Right ventricle myocardium superior (tissue), 1 donor: ENCODE data around the gene FBXO3. TPM values are rescaled to one million over a fixed set of nuclear protein-coding genes. Genes with fewer than 3 reads are reported as not detected.
A peak's percentile ranks its signal among the peaks of the same experiment; 100 is the strongest.
"Not testable (repeated sequence)": the region's sequence is repeated elsewhere in the genome, so short reads cannot be mapped to it uniquely, and the experiment has no call there.

Source experiments
- ATAC-seq: fragments of 200-7000 bp; cut with Tn5 transposase; one replicate; pipeline ENCODE4 v1.9.1; 2020; ENCODE audit warnings: mild to moderate bottlenecking; ENCODE audit not compliant: poor library complexity
- DNase-seq: peaks from one replicate; pipeline ENCODE4 v3.0.0-alpha.2; 2020
- intact Hi-C: fragments of 100-400 bp; cut with DNase I; formaldehyde crosslinking; loops from one replicate; pipeline ENCODE4 v1.11.2; 2022
- total RNA-seq: library from RNA; stranded (reverse); fragmentation: NEBNext Ultra II Directional; extraction: Animal tissue kit (Norgen Biotek cat#: 25700); gene quantifications from one replicate; pipeline ENCODE4 v1.2.1, GENCODE V29; 2021
- donor health status: DM: no; HTN: yes; CAD: no; lungs with severe emphysema.

FBXO3 gene
- total RNA-seq, 1 donor from 2014 or later, result 45.3 TPM

DNA sequence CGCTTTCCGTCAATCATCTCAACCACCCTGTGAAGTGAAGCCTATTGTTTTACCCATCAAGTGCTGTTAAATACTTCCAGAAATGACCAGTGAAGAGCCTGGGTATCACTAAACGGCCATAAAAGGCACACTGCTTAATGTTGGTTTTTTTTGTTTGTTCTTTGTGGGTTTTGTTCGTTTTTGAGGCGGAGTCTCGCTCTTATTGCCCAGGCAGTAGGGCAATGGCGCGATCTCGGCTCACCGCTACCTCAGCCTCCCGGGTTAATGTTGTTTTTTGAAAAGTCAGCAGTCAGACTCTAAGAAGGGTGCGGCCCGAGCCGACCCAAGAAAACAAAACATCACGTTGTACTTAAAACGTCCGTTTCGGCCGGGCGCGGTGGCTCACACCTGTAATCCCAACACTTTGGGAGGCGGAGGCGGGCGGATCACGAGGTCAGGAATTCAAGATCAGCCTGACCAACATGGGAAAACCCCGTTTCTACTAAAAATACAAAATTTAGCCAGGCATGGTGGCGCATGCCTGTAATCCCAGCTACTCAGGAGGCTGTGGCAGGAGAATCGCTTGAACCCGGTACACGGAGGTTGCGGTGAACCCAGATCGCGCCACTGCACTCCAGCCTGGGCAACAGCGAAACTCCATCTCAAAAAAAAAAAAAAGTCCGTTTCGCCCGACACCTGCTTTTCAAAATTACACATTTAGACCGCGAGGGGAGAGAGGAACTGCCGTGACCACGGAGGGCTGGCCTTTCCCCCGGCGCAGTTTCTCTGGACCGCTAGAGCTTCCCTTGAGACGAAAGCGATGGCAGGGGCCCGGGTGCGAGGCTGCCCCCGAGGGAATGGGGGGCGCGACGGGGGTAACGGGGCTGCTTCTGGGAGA, 38.8 kb downstream of the FBXO3 start:
- peak; percentile 56 for DNase-seq
- ATAC-seq, result peak; percentile 38
- intact Hi-C loops, result loop anchor here (5.0 kb wide), 1 partner anchor 43 kb away; no protein-coding TSS in a partner anchor

DNA sequence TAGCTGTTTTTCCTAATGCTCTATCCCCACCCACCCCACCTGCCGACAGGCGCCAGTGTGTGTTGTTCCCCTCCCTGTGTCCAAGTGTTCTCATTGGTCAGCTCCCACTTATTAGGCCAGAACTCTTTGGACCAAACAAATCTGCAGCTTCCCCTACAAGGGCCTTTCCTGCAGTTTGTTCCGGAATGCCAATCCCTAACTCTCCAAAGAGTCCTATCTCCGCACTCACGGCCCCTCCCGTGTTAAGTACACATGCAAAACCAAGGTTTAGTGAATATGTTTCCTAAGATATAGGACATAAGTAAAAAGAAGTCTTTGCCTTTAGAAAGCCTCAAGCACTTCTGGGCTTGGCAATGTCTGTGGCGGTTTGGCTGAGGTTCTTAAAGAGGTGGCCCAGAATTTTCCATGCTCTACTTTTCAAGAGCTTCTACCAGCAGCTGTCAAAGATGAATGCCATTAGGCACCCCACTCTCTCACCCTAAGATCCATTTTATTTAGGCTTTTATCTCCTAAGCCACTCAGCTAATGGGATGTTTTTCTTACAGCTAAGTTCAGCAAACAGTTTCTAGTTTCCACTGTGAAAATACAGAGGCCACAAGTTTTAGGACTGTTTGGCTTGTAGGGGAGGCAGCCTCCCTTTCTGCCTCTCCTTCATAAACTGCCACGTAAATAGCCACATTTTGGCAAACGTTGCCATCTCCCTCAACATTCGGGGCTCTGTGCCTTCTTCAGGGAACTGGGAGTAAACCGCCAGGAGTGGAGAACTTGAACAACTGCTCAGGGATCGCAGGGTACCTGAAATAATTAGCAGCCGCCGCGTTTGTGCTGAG, 39.7 kb downstream of the FBXO3 start:
- DNase-seq (peak; percentile 48), ATAC-seq (peak; percentile 23)
- intact Hi-C loops, result loop anchor here (5.0 kb wide), 1 partner anchor 42 kb away; no protein-coding TSS in a partner anchor

DNA sequence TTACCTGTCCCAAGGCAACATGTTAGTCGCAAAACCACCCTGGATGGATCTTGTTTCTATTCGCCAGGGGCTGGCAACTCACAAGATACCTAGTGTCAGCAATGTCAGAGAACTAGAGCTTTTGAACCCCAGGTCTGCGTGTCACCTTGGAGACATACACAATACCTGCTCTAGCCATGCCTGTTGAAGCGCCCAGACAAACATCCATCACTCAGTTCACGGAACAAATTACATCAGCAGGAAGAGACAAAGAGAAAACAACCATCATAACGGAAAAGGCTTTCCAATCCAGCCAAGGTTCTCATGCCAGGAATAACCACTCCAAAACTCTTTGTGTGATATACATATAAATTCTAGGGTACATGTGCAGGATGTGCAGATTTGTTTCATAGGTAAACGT, 40.3 kb downstream of the FBXO3 start:
- intact Hi-C loops, result no loop called here
- ATAC-seq, result no peak
- DNase-seq, result no peak

DNA sequence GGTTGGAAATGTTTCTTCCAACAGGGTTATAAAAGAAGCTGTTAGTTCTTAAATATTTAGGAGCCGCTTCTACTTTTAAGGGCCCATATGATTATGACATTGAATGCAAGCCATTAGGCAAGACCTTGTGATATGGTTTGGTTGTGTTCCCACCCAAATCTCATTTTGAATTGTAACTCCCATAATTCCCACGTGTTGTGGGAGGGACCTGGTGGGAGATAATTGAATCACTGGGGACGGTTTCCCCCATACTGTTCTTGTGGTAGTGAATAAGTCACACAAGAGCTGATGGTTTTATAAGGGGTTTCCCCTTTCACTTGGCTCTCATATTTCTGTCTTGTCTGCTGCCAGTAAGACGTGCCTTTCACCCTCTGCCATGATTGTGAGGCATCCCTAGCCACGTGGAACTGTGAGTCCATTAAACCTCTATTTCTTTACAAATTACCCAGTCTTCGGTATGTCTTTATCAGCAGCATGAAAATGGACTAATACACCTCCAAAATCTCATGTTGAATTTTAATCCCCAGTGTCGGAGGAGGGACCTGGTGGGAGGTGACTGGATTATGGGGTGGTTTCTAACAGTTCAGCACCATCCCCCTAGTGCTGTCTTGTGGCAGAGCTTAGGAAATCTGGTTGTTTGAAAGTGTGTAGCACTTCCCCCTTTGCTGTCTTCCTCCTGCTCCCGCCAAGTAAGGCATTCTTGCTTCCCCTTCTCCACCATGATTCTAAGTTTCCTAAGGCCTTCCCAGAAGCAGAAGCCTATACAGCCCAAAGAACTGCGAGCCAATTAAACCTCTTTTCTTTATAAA, 42.4 kb downstream of the FBXO3 start:
- ATAC-seq (no peak), DNase-seq (no peak)
- intact Hi-C loops, result no loop called here

DNA sequence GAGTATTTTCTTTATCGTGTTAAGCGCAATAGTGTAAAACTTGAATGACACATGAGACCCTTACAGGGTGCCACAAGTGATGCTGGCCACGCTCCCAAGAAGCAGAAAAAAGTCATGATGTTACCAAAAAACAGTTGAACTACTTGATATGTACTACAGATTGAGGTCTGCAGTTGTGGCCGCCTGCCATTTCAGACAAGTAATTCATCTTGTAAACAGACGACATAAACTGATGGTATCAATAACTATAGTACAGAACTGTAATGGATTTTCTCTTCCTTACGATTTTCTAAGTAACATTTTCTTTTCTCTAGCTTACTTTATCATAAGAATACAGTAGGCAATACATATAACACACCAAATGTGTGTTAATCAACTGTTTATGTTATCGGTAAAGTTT, 43.6 kb downstream of the FBXO3 start:
- intact Hi-C loops, result no loop called here
- ATAC-seq, result no peak

DNA sequence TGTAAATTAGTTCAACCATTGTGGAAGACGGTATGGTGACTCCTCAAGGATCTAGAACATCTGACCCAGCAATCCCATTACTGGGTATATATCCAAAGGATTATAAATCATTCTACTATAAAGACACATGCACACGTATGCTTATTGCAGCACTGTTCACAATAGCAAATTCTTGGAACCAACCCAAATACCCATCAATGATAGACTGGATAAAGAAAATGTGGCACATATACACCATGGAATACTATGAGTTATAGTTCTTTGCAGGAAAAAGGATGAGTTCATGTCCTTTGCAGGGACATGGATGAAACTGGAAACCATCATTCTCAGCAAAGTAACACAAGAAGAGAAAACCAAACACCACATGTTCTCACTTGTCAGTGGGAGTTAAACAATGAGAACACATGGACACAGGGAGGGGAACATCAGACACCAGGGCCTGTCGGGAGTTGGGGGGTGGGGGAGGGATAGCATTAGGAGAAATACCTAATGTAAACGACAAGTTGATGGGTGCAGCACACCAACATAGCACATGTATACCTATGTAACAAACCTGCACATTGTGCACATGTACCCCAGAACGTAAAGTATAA, 45.2 kb downstream of the FBXO3 start:
- DNase-seq, intact Hi-C loops, ATAC-seq: not testable (repeated sequence)

More for the DNA sequence above, 43.6 kb downstream of the FBXO3 start:
- no peak for DNase-seq

DNA sequence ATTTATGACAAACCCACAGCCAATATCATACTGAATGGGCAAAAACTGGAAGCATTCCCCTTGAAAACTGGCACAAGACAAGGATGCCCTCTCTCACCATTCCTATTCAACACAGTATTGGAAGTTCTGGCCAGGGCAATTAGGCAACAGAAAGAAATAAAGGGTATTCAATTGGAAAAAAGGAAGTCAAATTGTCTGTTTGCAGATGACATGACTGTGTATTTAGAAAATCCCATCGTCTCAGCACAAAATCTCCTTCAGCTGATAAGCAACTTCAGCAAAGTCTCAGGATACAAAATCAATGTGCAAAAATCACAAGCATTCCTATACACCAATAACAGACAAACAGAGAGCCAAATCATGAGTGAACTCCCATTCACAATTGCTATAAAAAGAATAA, 46.8 kb downstream of the FBXO3 start:
- DNase-seq, ATAC-seq, intact Hi-C loops: not testable (repeated sequence)

DNA sequence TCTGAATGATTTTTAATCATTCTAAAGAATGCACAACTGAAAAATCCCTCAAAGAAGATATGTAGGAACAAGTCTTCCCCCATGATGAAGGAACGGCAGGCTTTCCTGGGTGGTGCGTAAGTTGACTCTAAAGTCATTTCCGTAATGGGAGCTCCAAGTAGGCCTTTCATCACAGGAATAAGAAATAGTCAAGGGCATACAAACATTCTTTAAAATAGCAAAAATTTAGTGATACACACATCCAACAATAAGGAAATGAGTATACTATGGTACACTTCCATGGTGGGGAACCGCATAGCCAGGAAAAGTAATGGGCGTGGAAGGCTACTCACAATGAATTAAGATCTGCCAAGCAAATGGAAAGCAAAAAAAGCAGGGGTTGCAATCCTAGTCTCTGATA, 48.8 kb downstream of the FBXO3 start:
- DNase-seq, result no peak
- intact Hi-C loops, result no loop called here
- ATAC-seq, result no peak

DNA sequence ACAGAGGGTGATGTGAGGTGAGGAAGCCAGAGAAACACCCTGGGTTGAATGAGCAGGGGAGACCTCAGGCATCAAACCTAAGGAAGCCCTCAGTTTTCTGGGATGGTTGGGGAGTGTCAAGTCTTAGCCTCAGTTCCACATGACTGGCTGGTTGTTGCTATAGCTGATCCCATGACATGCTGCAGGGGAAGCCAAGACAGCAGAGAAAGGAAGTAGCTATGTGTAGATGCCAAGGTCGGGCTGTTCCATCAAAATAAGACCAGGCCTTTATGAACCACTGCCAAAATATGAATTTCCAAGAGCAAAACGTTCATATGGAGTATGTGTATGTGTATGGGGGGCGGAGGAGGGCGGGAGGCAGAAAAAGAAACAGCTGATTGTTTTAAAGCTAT, 49.7 kb downstream of the FBXO3 start:
- intact Hi-C loops, result no loop called here
- ATAC-seq (peak; percentile 75), DNase-seq (no peak)

DNA sequence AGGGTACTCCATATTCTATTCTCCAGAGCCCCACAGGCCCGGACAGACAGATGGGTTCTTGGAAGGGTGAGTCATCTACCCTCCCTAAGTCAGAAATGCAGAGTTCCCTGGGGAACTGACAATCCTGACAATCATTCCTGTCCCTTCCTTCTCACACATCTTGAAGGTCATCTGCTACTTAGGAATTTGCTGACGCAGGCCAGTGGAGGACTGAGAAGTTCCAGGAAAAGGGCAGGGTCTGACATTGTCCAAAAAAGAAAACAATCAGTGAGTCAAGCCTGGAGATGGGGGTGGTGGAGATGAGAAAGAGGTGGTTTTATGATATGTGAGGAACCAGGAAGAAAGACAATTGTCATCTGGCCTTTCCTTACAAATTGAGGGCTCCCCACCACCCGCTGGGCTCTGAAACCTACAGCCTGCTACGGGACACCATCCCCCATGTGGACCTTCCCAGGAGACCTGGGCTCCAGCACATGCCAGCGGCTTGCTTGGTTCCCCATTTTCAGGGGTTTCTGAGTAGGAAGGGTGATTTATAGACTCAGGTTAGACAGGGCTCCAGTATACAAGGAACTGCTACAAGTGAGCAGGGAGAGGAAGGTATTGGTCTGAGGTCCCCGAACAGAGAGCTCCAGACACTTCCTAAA, 51.0 kb downstream of the FBXO3 start:
- intact Hi-C loops, result no loop called here
- DNase-seq, result no peak
- ATAC-seq, result peak; percentile 56

DNA sequence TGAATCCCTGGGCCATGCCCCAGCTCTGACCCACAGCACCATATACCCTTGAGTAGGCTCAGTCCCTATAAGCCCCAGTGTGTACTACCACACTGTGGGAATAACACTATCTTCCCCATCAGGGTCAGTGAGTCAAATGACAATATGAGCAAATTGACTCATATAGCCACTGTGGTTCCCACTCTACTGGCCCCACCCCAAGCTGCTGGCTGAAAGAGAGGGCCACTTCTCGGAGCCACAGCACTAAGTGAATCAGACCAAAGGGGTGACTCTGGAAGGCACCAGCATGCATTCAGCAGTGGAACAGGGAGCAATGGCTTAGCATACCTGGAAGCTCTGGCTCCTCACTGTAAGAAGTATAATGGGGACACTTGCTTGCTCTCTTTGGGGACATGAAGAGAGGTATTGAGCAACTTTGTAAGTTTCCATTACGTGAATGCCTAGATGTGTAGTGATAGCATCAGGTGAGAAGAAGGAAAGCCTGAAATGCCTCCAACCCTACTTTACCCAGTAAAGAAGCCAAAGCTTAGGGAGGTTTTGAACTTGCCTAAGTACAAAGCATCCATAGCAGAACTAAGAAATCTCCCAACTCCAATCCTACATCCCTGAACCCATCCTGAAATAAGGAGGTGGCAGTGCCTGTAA, 51.6 kb downstream of the FBXO3 start:
- intact Hi-C loops, result no loop called here
- DNase-seq (no peak), ATAC-seq (peak; percentile 7)

DNA sequence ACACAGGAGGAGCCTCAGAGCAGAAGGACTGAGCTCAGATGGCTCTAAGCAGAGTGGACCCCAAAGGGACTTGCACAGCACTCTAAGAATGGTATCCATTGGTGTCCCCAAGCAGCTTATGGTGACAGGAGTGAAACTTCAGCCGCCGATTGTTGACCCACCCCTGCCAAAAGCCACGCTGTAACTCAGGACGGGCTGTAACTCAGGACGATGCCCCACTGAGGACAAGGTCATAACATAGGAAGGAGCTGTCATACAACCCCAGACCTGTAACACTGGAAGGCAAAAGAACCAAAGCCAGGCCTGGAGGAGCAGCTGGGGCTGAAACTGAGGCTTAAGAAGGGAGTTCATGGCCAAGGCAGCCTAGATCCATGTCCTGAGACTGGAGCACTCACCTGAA, 52.3 kb downstream of the FBXO3 start:
- intact Hi-C loops, result no loop called here
- DNase-seq (no peak), ATAC-seq (peak; percentile 11)

DNA sequence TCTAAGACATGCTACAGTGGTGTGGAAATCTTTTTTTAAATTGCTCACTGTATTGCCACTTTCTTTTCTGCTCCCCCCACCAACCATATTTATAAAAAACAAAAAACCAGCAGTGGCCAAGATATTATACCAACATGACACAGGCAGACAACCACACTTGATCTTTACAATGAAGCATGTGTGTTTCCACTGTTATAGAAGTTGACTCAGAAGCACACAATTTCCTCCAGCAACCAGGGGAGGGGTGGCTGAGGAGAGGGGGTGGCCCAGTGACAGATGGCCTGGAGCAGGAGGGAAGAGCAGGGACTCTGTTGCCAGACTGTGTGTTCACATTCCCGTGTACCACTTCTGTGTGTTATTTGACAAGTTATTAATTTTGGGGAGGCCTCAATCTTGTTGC, 52.9 kb downstream of the FBXO3 start:
- intact Hi-C loops, result no loop called here
- DNase-seq (no peak), ATAC-seq (no peak)

DNA sequence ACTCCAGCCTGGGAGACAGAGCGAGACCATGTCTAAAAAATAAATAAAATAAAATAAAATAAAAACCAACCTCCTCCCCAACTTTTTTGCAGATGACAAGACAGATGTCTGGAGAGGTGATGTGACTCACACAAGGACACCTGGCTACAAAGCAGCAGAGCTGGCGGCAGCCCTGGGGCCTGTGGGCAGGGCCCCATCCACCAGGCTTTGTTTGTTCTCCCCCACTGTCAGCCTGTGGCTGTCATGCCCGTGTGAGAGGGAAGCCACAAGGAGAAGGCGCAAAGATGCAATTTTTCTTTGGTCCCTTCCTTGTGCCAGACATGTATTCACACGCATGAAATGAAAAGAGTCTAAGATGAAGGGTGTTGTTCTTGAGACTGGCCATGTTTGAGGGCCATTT, 54.7 kb downstream of the FBXO3 start:
- intact Hi-C loops, result no loop called here
- DNase-seq (no peak), ATAC-seq (no peak)

DNA sequence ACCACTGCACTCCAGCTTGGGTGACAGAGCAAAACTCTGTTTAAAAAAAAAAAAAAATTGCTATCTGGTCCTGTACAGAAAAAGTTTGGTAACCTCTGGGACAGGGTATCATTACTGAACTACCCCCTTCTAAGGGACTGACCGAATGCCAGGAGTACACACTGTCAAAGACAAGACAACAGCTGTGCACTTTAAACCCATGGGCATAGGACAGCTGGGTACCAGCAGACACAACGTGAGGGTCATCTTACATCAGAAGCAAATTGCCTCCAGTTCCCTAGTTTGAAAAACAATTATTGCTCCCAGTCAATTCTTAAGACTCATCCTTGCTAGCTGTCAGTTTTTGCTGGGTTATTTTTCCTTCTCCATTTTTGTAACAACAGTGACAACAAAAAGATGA, 55.9 kb downstream of the FBXO3 start:
- no peak for ATAC-seq
- no peak for DNase-seq
- intact Hi-C loops, result no loop called here

DNA sequence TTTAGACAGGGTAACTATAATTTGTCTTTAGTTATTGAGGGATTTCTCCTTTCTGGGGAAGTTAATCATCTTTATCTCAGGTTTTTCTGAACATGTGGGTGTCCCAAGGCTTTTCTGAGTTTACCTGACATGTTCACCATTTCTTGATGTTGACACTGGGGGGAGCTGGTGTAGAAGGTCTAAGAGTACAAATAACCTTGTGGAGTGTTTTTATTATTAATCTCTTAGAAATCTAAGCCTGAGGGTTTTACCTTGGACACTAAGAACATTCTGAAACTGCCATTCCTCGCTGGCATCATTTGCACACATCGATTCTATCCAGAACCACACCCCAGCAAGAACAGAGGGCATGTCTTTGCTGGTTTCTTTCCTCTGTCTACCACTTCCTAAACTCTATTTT, 58.1 kb downstream of the FBXO3 start:
- ATAC-seq (peak; percentile 43), DNase-seq (no peak)
- intact Hi-C loops, result no loop called here

DNA sequence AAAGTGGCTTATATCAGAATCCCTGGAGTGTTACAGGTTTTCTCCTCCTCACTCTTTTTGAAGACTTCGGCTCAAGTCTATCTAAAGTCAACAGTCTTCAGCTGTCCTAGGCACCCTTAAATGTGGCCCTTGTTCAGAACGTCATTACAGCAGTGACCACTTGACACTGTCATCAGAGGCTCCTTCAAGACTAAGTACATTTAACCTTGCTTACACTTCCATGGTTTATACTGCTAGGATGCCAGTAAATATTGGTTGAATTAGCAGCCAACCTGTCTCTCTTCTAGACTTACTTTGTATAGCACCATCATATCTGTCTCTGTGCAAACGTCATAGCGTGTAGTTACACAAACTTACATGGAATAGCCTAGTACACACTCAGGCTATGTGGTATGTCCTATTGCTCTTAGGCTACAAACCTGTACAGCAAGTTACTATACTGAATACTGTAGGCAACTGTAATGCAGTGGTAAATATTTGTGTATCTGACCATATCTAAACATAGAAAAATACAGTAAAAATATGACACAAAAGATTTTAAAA, 60.4 kb downstream of the FBXO3 start:
- ATAC-seq (peak; percentile 29), DNase-seq (no peak)
- intact Hi-C loops, result no loop called here
